ENCODE results near the gene ADAMTS7. TPM values are rescaled to one million over a fixed set of nuclear protein-coding genes. Genes with fewer than 3 reads are reported as not detected.

ADAMTS7 gene
- 1 to 10 TPM; 1.3 to 7.4 (median 6.2) TPM for total RNA-seq

- H3K36me3 ChIP-seq, result no peaks in the 10 kb centered on the region
- peaks cover 0 to 3% of the 10 kb centered on the region in 2 donors for H3K4me1 ChIP-seq
- peak within 1 kb of the TSS; percentile 26 to 80 for H3K27ac ChIP-seq
- TF ChIP-seq CTCF (IDR thresholded peaks at IDR 0.05) (peak; percentile 20 to 43 (median 33)), POLR2A (IDR thresholded peaks at IDR 0.05) (no peak)
- intact Hi-C loops (cut with DNase I; ENCODE audit: low total_unique reads), result no loop called here
- H3K4me3 ChIP-seq, result peak within 1 kb of the TSS; percentile 66 to 78 (median 74)
- no peak for DNase-seq (ENCODE audit: low spot score in 2 of 2)
- no peaks in the 10 kb centered on the region for H3K27me3 ChIP-seq
- no peaks in the 10 kb centered on the region for H3K9me3 ChIP-seq
These were observed at the start of gene ADAMTS7 for GRCh38 chr15:78811124-78811824. Gene ADAMTS7, minus strand, starts transcription at chr15:78811464. Its CDS starts 244 bp downstream, at chr15:78811220.

- Histone ChIP-seq H3K4me1 (no peaks in the 10 kb centered on the region), H3K9me3 (no peaks in the 10 kb centered on the region), H3K27ac (peak overlapping the region; percentile 42 to 74), H3K27me3 (no peaks in the 10 kb centered on the region), H3K4me3 (peak overlapping the region; percentile 48 to 67 (median 54)), H3K36me3 (no peaks in the 10 kb centered on the region)
- TF ChIP-seq POLR2A (IDR thresholded peaks at IDR 0.05) (no peak), POLR2AphosphoS5 (IDR thresholded peaks at IDR 0.05) (peak; percentile 4 to 58 (median 27)), CTCF (IDR thresholded peaks at IDR 0.05) (peak in 2 of 3 donors; percentile 54 to 55)
- intact Hi-C loops (cut with DNase I; ENCODE audit: low total_unique reads), result no loop called here
- peak; percentile 56 to 60 for DNase-seq (ENCODE audit: low spot score in 2 of 2)
These were observed 48.9 kb upstream of the ADAMTS7 start for GRCh38 chr15:78859971-78860719.

- no peaks in the 10 kb centered on the region for H3K9me3 ChIP-seq
- H3K27me3 ChIP-seq, result no peaks in the 10 kb centered on the region
- no peak overlapping the region for H3K27ac ChIP-seq
- H3K4me3 ChIP-seq, result no peak overlapping the region
- TF ChIP-seq CTCF (IDR thresholded peaks at IDR 0.05) (no peak), POLR2AphosphoS5 (IDR thresholded peaks at IDR 0.05) (no peak), POLR2A (IDR thresholded peaks at IDR 0.05) (no peak)
- DNase-seq (ENCODE audit: low spot score in 2 of 2), result no peak
- no peaks in the 10 kb centered on the region for H3K36me3 ChIP-seq
- H3K4me1 ChIP-seq, result no peaks in the 10 kb centered on the region
- intact Hi-C loops (cut with DNase I; ENCODE audit: low total_unique reads), result no loop called here
These were observed 44.5 kb upstream of the ADAMTS7 start for GRCh38 chr15:78855746-78856145.

- no peak for TF ChIP-seq CTCF (IDR thresholded peaks at IDR 0.05)
- TF ChIP-seq POLR2A (IDR thresholded peaks at IDR 0.05), result no peak
- TF ChIP-seq POLR2AphosphoS5 (IDR thresholded peaks at IDR 0.05), result no peak
- Histone ChIP-seq H3K9me3 (no peaks in the 10 kb centered on the region), H3K36me3 (no peaks in the 10 kb centered on the region), H3K4me3 (no peak overlapping the region), H3K4me1 (no peaks in the 10 kb centered on the region), H3K27ac (no peak overlapping the region), H3K27me3 (no peaks in the 10 kb centered on the region)
- intact Hi-C loops (cut with DNase I; ENCODE audit: low total_unique reads), result no loop called here
- DNase-seq (ENCODE audit: low spot score in 2 of 2), result no peak
These were observed 43.6 kb upstream of the ADAMTS7 start for GRCh38 chr15:78854833-78855372.

GRCh38 chr15:78853500-78853899 is 42.2 kb upstream of the ADAMTS7 start:
- H3K9me3 ChIP-seq, result no peaks in the 10 kb centered on the region
- no peak overlapping the region for H3K27ac ChIP-seq
- no peaks in the 10 kb centered on the region for H3K27me3 ChIP-seq
- H3K4me1 ChIP-seq, result no peaks in the 10 kb centered on the region
- DNase-seq (ENCODE audit: low spot score in 2 of 2), result no peak
- intact Hi-C loops (cut with DNase I; ENCODE audit: low total_unique reads), result no loop called here
- H3K4me3 ChIP-seq, result no peak overlapping the region
- TF ChIP-seq POLR2AphosphoS5 (IDR thresholded peaks at IDR 0.05) (no peak), CTCF (IDR thresholded peaks at IDR 0.05) (no peak), POLR2A (IDR thresholded peaks at IDR 0.05) (no peak)
- H3K36me3 ChIP-seq, result no peaks in the 10 kb centered on the region

All from breast epithelium (tissue), 4 donors.